Measurements from ENCODE around the gene SETDB1.

Gene SETDB1

DNA sequence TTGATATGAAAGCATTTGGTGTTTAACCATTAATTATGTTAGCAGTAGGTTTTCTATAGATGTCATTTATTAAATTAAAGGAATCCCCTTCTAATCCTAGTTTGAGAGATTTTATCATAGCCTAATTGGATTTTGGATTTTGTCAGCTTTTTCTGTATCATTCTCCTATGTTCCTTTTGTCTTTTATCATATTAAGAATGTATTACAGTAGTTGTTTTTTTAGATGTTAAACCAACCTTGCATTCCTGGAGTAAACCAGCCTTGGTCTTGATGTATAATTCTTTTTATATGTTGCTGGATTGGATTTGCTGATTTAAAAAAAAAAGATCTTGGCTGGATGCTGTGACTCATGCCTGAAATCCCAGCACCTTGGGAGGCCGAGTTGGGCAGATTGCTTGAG is 5.6 kb downstream of the SETDB1 start:
- no peak for DNase-seq

DNA sequence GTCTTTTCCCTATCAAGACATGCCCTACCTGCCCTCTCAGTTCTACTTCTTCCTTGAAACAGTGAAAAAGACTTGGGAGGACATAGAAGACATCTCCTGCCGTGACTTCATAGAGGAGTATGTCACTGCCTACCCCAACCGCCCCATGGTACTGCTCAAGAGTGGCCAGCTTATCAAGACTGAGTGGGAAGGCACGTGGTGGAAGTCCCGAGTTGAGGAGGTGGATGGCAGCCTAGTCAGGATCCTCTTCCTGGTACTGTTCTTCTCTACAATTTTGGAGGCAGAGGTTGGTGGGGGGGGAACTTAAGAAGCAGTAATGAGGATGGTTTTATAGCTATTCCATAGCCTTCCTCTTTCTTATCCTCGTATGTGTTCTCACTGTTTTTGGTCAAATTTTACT is 18.7 kb downstream of the SETDB1 start:
- DNase-seq = no peak

DNA sequence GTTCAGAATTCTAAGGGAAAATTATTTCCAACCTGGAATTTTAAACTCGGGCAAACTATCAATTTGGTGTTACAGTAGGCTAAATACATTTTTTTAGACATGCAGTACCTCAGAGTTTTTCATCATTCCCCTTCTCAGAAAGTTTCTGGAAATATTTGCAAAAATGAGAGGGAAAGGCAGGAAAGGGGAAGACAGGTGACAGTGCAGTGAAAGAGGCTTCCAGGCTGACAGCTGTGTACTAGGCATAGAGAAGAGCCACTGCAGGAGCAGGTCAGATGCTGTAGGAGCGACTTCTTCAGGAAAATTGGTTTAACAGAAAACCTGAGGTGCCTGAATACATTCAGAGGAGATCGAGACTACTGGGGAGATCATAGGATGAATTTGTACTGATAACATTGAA is 28.5 kb downstream of the SETDB1 start:
- no peak for DNase-seq

DNA sequence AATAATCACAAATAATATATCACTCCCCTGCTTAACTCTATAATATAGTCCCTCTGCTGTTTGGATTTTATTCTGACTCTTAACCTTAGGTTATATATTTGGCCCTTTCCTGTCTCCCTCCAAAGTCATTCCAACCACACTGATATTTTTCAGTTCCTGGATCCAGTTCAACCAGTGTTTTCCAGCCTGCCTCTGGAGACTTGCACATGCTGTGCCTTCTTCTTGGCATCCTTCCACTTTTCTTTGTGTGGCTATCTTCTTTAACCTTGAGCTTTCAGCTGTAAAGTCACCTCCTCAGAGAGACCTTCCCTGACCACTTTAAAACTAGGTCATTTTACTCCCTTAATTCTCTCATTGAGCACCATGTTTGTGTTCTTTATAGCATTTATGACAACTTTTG is 29.1 kb downstream of the SETDB1 start:
- DNase-seq = no peak

DNA sequence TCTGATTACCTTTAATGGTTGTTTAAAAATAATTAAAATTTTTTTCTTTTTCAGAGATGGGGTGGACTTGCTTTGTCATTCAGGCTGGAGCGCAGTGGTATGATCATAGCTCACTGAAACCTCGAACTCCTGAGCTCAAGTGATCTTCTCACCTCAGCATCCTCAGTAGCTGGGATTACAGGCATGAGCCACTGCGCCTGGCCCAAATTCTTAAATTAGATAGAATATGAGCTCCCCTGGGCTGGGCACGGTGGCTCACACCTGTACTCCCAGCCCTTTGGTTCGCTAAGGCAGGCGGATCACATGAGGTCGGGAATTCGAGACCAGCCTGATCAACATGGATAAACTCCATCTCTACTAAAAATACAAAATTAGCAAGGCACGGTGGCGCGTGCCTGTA is 31.5 kb downstream of the SETDB1 start:
- DNase-seq = no peak

DNA sequence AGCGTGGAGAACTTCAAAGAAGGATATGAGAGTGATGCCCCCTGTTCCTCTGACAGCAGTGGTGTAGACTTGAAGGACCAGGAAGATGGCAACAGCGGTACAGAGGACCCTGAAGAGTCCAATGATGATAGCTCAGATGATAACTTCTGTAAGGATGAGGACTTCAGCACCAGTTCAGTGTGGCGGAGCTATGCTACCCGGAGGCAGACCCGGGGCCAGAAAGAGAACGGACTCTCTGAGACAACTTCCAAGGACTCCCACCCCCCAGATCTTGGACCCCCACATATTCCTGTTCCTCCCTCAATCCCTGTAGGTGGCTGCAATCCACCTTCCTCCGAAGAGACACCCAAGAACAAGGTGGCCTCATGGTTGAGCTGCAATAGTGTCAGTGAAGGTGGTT is 34.5 kb downstream of the SETDB1 start:
- DNase-seq = no peak

DNA sequence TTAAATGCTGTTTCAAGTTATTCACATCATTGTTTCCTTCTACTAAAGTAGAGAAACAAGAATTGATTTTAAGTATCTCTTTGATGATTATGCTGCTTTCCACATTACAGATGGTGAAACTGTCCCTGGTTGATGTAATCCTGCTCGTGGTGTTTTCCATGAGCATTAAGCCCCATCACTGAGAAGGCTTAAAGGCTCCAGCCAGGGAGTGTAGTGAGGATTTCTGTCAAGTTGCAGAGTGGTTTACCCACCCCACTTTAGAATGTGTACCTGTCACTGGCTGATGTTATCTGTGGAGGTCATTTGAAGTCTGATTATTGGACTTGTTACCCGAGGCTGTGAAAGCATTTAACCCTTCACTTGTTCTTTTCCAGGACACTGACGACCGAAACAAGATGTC is 35.6 kb downstream of the SETDB1 start:
- DNase-seq = no peak

DNA sequence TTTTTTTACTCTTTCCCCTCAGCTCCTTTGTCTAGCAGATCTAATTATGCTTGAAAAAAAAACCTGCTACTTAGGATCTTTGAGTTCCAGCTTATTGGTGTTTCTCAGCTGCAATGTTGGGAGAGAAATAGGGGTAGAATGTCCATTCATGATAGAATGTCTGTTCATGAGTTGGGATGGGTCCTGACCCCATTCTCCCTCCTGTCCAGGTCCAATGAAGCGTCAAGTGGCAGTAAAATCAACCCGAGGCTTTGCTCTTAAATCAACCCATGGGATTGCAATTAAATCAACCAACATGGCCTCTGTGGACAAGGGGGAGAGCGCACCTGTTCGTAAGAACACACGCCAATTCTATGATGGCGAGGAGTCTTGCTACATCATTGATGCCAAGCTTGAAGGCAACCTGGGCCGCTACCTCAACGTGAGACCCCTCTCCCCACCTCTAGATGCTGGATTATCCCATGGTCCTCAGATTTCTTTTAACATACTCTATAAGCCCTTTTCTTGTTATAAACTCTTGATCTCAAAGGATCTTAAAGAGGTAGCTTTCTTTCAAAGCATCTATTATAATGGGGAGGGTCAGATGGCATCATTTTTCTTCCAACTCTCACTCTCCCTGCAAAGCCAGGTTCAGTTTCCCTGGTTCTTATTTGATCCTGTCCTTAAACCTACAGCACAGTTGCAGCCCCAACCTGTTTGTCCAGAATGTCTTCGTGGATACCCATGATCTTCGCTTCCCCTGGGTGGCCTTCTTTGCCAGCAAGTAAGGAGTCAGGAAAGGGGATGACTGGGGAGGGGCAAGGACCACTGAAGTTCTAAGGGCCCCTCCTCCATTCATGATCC is 37.4 kb downstream of the SETDB1 start:
- no peak for DNase-seq

DNA sequence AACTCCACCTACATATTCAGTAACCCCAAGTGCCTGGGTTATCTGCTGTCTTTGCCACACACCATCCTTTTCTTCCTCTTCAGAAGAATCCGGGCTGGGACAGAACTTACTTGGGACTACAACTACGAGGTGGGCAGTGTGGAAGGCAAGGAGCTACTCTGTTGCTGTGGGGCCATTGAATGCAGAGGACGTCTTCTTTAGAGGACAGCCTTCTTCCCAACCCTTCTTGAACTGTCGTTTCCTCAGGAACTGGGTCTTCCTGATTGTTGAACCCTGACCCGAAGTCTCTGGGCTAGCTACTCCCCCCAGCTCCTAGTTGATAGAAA is 38.0 kb downstream of the SETDB1 start:
- DNase-seq = no peak

DNA sequence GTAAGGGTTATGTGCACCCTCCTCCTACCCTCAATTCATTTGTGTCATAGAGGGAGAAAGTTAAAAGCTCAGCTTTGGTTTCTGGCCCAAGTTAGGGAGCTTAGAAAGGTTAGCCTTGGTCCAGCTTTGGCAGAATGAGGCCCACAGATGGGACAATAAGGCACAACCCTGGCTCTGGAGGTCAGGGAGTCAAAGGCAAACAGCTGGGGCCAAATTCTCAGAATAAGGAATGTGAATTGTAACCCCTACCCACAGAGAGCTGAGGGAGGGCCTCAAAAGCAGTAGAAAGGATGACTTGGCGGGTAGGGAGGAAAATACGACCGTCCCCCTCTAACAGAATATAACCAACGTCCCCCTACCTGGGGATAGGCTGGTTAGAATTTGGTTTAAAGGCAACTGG is 39.4 kb downstream of the SETDB1 start:
- DNase-seq = no peak

DNA sequence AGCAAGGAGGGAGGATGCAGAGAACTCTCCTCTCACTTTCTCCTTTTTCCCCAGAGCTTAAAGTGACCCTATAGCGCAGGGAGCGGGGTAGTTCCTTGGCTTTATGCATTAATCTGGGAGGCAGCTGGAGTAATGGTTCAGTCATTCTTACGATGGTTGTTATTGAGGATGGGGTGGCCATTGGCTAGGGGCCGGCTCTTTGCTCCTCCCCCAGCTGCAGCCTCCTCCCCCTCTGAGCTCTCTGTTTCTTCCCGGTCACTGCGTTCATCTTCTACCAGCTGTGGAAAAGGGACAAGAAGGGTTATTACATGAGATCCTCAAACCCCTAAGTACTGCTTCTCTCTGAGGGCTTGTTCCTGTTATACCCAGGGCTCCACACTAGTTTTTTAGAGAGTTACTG is 39.8 kb downstream of the SETDB1 start:
- DNase-seq = no peak

DNA sequence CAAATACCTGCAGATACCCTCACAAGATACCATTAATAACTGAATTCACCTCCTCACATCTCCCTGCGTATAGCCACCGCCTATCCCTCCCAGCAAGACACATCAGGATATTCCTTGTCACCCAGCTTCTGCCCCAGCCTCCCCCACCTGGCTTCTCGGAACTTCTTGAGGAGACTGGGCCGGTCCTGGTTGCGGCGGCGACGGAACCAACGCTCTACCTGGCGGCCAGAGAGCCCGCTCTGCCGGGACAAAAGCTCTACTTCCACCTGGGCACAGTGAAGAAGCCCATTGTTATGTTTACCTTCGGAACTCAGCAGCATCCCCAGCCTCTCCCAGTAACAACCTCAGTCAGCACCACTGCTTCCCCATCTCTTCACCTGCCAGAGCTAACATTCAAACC is 41.8 kb downstream of the SETDB1 start:
- DNase-seq = no peak

DNA sequence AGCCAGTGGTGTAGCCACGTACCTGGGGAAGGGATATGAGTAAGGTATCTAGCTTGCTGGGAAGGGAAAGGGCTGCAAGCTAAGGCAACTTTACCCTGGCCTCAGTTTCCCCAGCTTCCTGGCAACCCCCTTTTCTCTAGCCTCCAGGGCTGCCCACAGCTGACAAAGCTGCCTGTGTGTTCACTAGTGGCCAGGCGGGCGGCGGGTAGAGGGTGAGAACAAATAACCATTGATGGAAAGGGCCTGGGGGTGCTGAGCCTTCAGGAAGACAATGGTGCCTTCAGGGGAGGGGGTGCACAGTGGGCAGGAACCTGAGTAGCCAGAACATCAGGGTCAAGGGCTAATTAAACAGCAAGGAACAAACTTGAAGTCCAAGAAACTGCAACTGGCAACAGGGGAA is 42.3 kb downstream of the SETDB1 start:
- no peak for DNase-seq

DNA sequence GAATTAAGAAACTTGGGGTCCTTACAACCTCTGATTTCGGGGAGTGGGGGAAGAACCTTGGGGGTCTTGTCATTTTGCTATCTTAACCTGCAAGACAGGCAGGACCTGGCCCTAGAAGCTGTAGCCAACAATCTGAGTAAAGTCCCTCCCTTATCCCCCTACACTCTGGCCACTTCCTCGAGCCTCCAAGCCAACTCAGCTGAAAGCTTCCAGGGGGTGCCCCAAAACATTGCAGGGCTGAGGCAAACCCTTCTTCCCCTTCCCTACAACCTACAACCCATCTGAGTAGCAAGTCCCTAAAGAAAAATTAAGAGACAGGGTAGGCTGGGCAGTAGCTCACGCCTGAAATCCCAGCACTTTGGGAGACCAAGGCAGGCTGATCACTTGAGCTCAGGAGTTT is 43.5 kb downstream of the SETDB1 start:
- no peak for DNase-seq

DNA sequence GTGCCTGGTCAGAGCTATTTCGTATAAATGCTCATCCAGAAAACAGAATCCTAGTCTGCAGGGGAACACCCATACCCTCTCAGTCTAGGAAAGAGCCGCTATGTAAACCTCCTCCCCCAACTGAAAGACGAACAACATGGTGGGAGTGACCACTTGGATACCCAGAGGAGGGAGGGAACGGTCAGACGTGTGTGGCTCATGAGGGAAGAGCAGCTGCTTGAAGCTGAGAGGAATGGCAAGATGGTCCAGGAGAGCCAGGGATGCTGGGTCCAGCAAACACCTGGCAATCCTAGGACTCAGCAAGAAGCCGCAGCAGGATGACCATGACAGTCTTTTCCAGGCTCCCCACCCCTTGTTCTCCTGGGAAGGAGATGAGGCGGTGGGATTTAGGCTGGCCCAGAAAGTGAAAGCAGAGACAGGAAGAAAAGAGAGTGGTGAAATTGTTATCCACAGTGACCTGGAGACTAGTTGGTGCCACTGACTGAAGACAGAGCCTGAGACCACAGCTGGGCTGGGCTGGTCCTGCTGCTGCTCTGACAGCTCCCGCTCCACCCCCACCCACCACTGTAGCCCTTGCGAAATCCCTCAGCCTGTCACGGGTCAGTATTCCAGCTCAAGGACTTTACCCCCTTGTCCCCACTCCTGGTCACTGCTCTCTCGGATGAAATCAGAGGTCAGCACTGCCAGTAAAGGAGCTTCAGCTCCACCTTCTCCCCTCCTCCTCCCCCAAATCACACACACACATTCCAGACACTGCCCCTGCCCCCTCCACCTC is 44.8 kb downstream of the SETDB1 start:
- DNase-seq = no peak

DNA sequence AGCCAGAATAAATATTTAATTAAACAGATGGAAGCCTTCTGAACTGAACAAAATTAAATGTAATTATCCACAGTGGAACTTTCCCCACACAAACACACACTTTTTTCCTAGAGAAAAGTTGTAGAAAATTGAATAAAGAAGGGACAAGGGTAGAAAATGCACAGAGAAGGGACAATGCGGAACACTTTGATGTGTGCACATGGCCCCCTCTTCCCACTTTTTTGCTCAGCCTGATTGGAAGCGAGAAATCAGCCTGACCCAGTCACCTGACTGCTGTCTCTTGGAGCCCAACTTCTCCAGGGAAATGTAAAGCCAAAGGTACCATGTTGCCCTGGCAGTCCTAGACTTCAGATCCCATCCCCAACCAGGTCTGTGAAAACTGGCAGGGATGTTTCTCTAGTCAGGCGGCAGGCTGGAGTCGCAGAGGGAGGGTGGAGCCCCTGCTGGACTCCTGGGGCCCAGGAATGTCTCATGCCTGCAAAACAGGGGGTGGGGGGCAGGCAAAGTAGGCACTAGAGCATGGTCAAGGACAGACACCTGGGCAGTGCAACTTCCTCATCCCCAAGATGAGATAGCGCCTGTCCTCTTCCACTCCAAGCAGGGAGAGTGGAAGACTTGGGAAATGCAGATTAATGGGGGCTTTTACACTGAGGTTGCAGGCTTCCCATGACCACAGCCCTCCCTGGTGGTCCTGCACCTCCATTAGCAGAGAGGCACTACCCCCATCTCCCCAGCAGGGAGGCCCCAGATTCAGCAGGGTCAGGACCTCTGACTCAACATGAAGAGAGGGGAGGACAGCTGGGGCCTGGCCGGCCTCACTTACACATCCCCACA is 45.6 kb downstream of the SETDB1 start:
- no peak for DNase-seq

DNA sequence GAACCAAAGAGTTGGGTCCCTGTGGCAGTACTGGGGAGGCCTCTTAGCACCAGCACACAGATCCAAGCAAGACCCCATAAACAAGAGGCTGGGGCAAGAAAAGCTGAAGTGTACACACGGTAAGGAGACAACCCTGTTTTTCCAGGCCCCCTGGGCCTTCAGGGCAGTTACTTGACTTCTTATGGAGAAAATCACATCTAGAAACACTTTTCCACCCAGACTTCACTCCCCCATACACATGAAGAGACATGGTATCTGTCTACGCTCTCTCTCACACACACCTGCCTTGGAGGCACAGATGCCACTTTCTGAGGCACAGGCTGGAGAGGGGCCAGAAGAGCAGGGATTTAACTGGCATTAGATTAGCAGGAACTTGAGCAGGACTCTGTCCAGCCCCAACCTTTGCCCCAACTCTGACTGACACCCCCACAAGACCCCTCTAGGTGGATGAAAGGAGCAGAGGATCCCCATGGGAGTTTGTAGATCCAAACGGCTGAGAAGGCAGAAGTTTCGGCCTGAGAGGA is 46.3 kb downstream of the SETDB1 start:
- no peak for DNase-seq

DNA sequence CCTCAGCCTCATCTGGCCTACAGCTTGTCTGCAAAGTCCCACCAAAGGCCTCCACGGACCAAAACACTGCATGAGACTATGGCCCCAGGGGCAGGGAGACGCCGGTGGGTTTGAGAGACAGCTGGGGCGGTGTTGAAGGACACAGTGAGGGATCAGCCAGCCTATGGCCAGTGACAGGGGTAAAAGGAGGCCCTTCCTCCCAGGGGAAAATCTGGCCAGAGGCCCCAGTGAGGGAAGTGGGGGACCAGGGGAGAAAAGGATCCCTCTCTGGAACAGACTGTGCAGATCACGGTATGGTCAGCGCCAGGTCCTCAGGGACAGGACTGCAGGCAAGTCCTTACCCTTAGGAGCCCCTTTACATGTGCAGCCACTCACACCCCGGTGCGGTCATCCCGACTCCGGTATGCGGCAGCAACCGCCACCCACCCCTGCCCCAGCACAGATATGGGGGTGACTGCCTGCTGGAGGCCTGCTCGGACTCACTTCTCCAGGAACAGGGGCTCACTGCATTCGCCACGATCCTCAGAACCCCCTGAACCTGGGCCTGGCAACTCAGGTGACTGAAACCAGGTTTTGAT is 47.2 kb downstream of the SETDB1 start:
- no peak for DNase-seq

DNA sequence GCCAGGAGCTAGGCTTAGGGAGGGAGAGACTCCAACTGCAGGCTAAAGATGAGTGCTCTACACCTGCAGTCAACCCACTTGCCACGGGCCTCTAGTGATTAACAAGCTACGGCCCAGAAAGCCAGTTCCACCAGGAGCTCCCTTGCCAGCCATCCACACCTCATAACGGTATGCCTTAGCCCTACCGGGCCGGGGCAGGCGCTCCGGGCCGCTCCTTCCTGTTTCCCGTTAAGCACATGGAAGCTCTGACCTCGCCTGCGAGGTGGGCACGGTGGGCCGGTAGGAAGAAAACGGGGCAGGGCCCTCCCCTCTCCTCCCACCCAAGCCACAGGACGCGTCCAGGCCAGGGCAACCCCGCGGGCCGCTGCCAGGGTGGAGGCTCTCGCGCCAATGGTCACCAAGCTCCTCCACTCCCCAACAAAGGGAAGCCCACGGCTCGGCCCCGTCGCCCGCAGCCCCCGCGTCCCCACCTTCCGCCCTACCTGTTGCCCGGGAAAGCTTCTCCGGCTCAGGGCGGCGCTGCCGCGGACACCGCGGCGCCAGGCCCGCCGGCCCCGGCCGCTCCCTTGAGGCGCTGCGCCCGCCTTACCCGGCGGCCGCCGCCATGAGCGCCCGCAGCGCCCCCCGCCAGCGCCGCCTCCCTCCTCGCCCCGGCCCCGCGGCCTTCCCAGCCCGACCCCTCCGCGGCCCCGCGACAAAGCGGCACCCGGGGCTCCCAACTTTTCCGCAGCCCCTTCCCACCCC is 47.8 kb downstream of the SETDB1 start:
- no peak for DNase-seq

DNA sequence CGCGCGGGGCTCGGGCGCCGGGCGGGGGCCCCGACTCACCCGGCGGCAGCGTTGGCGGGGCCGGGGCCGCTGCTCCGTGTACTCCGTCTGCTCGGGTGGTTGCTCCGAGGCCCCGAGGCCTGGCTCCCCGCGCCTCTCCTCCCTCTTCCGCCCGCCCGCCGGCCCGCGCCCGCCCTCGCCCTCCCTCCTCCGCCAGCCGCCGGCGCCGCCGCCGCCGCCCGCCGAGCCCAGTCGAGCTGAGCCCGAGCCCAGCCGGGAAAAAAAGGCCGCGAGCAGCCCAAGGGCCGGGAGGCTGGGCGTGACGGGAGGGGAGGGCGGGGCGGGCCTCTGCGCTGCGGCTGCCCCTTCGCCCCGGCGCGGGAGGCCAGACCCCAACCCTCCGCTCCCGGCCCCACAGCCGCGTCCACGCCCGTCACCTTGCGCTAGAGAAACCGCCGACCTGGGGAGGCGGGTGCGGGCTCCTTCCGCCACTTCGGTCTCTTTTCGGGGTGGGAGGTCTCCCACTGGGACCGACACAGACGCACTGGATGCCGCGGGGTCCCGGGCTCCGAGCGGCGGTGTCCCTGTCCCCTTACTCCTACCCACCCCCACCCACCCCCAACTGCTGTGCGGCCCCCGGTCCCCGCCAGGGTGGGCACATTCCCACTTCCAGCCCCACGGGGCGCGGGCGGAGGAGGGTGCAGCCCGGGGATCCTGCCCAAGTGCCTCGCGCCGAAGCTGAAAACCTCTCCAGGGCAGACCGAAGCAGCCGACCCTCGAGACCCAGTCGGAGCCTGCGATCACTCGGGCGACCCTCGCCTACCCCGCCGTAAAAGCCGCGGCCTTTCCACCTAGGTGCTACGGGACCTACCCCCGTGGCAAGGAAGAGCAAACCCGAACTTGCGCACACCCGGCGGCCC is 48.7 kb downstream of the SETDB1 start, which contains the start of gene CERS2:
Gene CERS2, minus strand, starts transcription at position 256 of the 899 bp plus-strand sequence. CDS start 5,745 bp downstream, outside the sequence.
- peak; percentile 67 for DNase-seq

DNA sequence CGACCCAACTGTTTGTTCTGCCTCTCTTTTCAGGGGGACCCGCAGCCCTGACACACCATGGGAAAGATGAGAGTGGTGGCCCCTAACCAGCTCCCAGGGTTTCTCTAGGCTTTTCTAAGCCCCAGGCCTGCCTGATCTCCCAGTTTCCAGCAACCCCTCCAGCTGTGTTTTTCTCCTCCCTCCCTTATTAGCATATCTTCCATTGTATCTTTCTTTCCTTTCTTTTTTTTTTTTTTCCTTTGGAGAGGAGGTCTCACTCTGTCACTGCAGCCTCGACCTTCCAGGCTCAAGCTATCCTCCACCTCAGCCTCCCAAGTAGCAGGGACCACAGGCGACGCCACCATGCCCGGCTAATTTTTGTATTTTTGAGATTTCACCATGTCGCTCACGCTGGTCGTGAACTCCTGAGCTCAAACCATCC is 50.2 kb downstream of the SETDB1 start:
- DNase-seq = no peak
